Fibroblast of pulmonary artery (primary cell): Measurements from ENCODE around the gene ELF3.
A peak's percentile ranks its signal among the peaks of the same experiment; 100 is the strongest.

Source experiments
- DNase-seq: peaks from one replicate; pipeline ENCODE4 v3.0.0-alpha.2; 2010; ENCODE audit warnings: low read depth
- H3K4me3 ChIP-seq: replicated peaks from 2 replicates; pipeline ENCODE4 v1.5.1; 2011; ENCODE audit warnings: low read depth, mild to moderate bottlenecking, control low read depth, low read length, moderate library complexity
- TF ChIP-seq, protein P1 (sequence below): IDR thresholded peaks from 2 replicates; pipeline ENCODE4 v1.5.1; 2011; ENCODE audit warnings: mild to moderate bottlenecking, control low read depth, low read length, inconsistent platforms; ENCODE audit errors: missing control alignments

Gene ELF3

DNA sequence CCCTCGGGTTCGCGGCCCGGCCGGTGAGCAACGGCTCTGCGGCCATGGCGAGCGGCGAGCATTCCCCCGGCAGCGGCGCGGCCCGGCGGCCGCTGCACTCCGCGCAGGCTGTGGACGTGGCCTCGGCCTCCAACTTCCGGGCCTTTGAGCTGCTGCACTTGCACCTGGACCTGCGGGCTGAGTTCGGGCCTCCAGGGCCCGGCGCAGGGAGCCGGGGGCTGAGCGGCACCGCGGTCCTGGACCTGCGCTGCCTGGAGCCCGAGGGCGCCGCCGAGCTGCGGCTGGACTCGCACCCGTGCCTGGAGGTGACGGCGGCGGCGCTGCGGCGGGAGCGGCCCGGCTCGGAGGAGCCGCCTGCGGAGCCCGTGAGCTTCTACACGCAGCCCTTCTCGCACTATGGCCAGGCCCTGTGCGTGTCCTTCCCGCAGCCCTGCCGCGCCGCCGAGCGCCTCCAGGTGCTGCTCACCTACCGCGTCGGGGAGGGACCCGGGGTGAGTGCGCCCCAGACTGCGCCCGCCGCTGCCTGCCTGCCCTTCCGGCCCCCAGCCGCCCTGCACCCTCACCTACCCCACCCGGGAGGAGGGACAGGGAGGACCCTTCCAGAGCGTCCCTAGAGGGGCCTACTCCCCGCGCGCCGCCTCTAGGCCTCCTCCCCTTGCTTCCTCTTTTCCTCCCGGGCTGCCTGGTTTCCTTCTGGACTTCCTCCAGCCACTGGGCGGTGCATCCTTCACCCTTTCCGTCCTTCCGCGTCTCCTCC, 27.6 kb upstream of the ELF3 start, which contains the start of gene RNPEP:
RNPEP (plus strand) TSS at position 26 of the 757 bp plus-strand sequence; CDS start at position 45, 19 bp downstream.
- TF ChIP-seq, protein P1, sequence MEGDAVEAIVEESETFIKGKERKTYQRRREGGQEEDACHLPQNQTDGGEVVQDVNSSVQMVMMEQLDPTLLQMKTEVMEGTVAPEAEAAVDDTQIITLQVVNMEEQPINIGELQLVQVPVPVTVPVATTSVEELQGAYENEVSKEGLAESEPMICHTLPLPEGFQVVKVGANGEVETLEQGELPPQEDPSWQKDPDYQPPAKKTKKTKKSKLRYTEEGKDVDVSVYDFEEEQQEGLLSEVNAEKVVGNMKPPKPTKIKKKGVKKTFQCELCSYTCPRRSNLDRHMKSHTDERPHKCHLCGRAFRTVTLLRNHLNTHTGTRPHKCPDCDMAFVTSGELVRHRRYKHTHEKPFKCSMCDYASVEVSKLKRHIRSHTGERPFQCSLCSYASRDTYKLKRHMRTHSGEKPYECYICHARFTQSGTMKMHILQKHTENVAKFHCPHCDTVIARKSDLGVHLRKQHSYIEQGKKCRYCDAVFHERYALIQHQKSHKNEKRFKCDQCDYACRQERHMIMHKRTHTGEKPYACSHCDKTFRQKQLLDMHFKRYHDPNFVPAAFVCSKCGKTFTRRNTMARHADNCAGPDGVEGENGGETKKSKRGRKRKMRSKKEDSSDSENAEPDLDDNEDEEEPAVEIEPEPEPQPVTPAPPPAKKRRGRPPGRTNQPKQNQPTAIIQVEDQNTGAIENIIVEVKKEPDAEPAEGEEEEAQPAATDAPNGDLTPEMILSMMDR = peak; percentile 4
- H3K4me3 ChIP-seq = peak within 1 kb of the TSS; percentile 81
- DNase-seq = peak; percentile 74

DNA sequence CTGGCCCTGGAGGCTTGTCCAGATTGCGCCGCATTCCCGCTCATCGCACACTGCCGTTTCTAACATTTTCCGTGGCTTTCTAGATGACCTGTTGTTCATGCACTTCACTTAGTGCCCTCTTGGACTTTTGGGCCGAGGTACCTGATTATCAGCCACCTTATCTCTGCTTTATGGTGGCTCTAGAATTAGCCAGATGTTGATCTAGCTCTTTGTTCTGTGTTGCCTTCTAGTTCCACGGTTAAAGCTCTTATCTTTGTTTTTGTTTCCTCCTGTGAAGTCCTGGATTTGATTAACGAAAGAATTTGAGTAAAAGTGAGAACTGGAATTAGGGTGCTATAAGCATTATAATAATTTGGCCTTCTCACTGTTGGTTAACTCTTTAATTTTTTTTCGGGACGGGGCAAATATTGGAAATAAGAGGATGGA, 27.0 kb upstream of the ELF3 start:
- no peak for DNase-seq
- TF ChIP-seq, protein P1 = no peak

DNA sequence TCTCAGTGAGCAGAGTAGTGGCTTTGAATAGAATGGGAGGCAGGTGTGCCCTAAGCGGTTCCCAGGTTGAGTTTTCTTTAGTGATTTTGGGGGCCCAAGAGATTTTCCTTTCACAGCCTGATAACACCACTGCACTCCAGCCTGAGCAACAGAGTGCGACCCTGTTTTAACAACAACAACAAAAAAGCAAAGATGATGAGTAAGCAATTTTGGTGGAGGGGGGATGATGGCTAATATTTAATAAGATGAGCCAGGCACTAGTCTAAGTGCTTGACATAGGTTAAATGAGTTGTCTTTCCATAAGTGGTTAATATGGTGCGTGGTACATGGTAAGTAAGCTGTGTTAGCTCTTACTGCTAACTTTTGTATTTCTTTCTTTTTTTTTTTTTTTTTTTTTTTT, 25.9 kb upstream of the ELF3 start:
- TF ChIP-seq, protein P1 = no peak
- no peak for DNase-seq
- H3K4me3 ChIP-seq = no peak overlapping the region

More for the DNA sequence above, 27.0 kb upstream of the ELF3 start:
- peak overlapping the region; percentile 81 for H3K4me3 ChIP-seq

DNA sequence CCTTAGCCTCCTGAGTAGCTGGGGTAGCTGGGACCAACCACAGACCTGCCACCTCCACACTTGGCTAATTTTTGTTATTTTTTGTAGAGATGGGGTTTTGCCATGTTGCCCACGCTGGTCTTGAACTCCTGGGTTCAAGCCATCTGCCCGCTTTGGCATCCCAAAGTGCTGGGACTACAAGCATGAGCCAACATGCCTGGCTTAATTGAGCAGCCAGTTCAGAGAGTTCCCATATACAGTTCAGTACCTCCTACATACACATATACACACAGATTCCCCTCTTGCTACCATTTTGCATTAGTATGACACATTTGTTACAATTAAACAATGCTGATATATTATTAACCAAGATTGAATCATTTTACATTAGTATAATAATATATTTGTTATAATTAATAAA, 25.0 kb upstream of the ELF3 start:
- no peak for DNase-seq
- no peak overlapping the region for H3K4me3 ChIP-seq
- TF ChIP-seq, protein P1 = no peak

DNA sequence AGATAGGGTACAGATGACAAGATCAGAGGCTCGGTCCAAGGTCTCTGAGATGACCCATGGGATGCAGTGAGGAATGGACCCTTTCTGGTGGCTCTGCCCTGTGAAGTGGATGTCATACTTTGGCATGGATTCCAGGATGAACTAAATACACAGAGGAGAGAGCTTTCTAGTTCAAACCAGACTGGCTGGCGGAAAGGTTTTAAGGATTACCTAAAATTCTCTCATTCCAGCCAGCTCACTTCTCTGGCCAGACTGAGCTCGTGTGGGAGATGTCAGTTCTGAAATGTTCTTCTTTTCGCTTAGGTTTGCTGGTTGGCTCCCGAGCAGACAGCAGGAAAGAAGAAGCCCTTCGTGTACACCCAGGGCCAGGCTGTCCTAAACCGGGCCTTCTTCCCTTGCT, 21.8 kb upstream of the ELF3 start:
- TF ChIP-seq, protein P1 = no peak
- no peak for DNase-seq
- H3K4me3 ChIP-seq = no peak overlapping the region

DNA sequence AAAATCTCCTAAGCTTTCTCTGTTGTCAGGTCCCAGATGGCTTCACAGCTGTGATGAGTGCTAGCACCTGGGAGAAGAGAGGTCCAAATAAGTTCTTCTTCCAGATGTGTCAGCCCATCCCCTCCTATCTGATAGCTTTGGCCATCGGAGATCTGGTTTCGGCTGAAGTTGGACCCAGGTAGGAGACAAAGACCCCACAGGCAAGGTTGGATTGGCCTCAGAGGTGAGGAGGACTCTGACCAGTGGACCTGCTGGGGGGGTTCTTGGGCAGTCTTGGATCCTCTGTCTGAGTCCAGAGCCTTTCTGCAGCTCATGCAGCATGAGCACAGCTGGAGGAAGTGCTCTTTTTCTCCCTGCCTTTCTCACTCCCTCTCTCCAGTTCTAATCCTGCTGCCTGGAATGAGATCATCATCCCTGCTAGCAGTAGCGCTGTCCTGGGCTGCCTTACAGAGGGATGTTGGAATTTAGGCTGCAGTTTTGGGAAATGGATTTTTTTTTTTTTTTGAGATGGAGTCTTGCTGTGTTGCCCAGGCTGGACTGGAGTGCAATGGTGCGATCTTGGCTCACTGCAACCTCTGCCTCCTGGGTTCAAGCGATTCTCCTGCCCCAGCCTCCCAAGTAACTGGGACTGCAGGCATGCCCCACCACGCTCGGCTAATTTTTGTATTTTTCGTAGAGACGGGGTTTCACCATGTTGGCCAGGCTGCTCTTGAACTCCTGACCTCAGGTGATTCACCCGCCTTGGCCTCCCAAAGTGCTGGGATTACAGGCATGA, 20.8 kb upstream of the ELF3 start:
- TF ChIP-seq, protein P1 = no peak
- H3K4me3 ChIP-seq = no peak overlapping the region
- DNase-seq = no peak
